Activated T-helper 1 cell treated with anti-CD3 and anti-CD28 coated beads, Interleukin-12 subunit alpha, Interleukin-12 subunit beta, Interleukin-2, Interleukin-4 antibody, amounts not matched to agents 30 ng/mL and 10 ng/mL and 1 ng/mL, durations not matched to agents 14 hours and 24 hours and 36 hours (primary cell): ENCODE results near the gene DCAF17. TPM values are rescaled to one million over a fixed set of nuclear protein-coding genes. Genes with fewer than 3 reads are reported as not detected.

Source experiments
- DNase-seq: peaks from one replicate; pipeline ENCODE4 v3.0.0; 2021; ENCODE audit warnings: low spot score
- H3K27ac Mint-ChIP-seq: one replicate; pipeline ENCODE4 v1.8.0; 2021; ENCODE audit warnings: mild to moderate bottlenecking, mixed read lengths
- H3K27me3 Mint-ChIP-seq: one replicate; pipeline ENCODE4 v1.8.0; 2022; ENCODE audit warnings: mild to moderate bottlenecking, moderate library complexity, mixed read lengths; ENCODE audit not compliant: insufficient read depth
- H3K36me3 Mint-ChIP-seq: one replicate; pipeline ENCODE4 v1.8.0; 2021; ENCODE audit warnings: low read depth, mixed read lengths
- H3K4me1 Mint-ChIP-seq: one replicate; pipeline ENCODE4 v1.8.0; 2021; ENCODE audit warnings: low read depth, mixed read lengths
- H3K4me3 Mint-ChIP-seq: one replicate; pipeline ENCODE4 v1.8.0; 2021; ENCODE audit warnings: mild to moderate bottlenecking, moderate library complexity, mixed read lengths
- H3K9me3 Mint-ChIP-seq: one replicate; pipeline ENCODE4 v1.8.0; 2021; ENCODE audit warnings: mixed read lengths
- intact Hi-C: fragments of 100-400 bp; cut with micrococcal nuclease; formaldehyde crosslinking; loops from one replicate; pipeline ENCODE4 v1.15.1; 2024
- total RNA-seq: library from RNA; stranded (reverse); gene quantifications from 2 replicates; pipeline ENCODE4 v1.2.3, GENCODE V29; 2022

Gene DCAF17
- total RNA-seq, 1 donor from 2014 or later, result 23.9 TPM

DNA sequence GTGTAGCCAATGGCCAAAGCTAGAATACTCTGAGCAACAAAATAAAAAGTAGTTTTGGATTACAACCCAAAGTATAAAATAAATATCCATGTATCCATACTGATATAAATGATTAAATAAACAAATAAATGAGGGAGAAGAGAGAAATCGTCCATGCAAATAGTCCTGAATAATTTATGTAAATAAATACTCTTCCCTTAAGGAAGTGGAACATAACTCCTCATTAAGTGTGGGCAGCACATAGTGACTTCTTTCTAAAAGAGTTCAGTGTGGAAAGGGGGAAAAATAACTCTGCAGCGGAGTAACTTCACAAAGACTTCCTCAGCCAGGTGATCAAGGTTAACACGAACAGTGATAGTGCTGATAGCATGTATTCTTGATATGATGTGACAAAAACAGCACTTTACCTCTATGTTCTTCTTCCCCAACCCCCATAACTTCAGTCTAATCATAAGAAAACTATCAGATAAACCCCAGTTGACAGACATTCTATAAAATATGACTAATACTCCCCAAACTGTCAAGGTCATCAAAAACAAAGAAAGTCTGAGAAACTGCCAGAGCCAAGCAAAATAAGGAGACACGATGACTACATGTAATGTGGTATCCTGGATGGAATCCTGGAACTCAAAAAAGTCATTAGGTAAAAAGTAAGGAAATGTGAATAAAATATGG, 31.0 kb upstream of the DCAF17 start:
- no peak for DNase-seq
- peaks cover 21% of the 10 kb centered on the region for H3K4me1 Mint-ChIP-seq
- H3K27ac Mint-ChIP-seq, result no peak overlapping the region
- H3K9me3 Mint-ChIP-seq, result peaks cover 22% of the 10 kb centered on the region
- peaks cover 18% of the 10 kb centered on the region for H3K36me3 Mint-ChIP-seq
- intact Hi-C loops, result no loop called here
- H3K27me3 Mint-ChIP-seq, result no peaks in the 10 kb centered on the region
- H3K4me3 Mint-ChIP-seq, result no peak overlapping the region

DNA sequence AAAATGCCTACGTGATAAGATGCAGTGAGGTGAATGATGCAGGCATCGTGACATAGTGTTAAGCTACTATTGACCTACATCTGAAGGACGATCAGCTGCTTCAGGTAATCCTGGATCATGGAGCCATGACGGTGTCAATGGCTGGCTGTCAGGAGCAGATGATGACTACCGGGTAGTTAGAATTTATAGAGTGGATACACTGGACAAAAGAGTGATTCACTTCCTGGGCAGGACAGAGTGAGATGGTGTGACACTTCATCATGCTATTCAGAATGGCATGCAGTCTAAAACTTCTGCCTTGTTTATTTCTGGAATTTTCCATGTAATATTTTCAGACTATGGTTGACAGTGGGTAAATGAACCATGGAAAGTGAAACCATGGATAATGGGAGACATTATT, 29.8 kb upstream of the DCAF17 start:
- no peak for DNase-seq
- H3K27ac Mint-ChIP-seq, result no peak overlapping the region
- no peaks in the 10 kb centered on the region for H3K27me3 Mint-ChIP-seq
- peaks cover 16% of the 10 kb centered on the region for H3K4me1 Mint-ChIP-seq
- peaks cover 18% of the 10 kb centered on the region for H3K36me3 Mint-ChIP-seq
- peaks cover 22% of the 10 kb centered on the region for H3K9me3 Mint-ChIP-seq
- intact Hi-C loops, result no loop called here
- H3K4me3 Mint-ChIP-seq, result no peak overlapping the region

- DNase-seq, result no peak
- H3K4me3 Mint-ChIP-seq, result no peak overlapping the region
- intact Hi-C loops, result no loop called here
- H3K9me3 Mint-ChIP-seq, result peaks cover 22% of the 10 kb centered on the region
- no peaks in the 10 kb centered on the region for H3K27me3 Mint-ChIP-seq
- H3K27ac Mint-ChIP-seq, result no peak overlapping the region
- H3K36me3 Mint-ChIP-seq, result peaks cover 18% of the 10 kb centered on the region
- peaks cover 14% of the 10 kb centered on the region for H3K4me1 Mint-ChIP-seq
Observed at GRCh38 chr2:171404719-171405118, 29.3 kb upstream of the DCAF17 start.

- Mint-ChIP-seq H3K27ac (no peak overlapping the region), H3K4me1 (peaks cover 14% of the 10 kb centered on the region), H3K4me3 (no peak overlapping the region), H3K36me3 (peaks cover 18% of the 10 kb centered on the region), H3K9me3 (peaks cover 22% of the 10 kb centered on the region), H3K27me3 (no peaks in the 10 kb centered on the region)
- intact Hi-C loops, result no loop called here
- no peak for DNase-seq
Observed at GRCh38 chr2:171405546-171405945, 28.5 kb upstream of the DCAF17 start.

DNA sequence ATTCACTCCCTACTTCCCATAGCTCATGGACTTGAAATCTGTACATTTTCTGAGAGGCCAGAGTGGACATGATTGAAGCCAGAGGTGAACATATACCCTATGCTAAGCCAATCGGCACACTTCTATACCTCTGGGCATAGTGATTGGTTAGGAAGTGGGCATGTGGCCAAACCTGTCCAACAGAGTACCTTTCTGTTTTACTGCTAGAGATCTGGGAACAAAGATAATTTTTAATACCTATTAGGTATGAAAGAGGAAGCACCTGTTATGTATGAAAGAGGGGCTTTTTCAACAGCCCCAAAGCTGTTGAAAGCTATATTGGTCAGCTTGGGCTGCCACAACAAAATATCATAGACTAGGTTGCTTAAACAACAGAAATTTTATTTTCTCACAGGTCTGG, 28.0 kb upstream of the DCAF17 start:
- H3K4me3 Mint-ChIP-seq, result no peak overlapping the region
- intact Hi-C loops, result no loop called here
- no peaks in the 10 kb centered on the region for H3K27me3 Mint-ChIP-seq
- H3K36me3 Mint-ChIP-seq, result peaks cover 16% of the 10 kb centered on the region
- peaks cover 18% of the 10 kb centered on the region for H3K9me3 Mint-ChIP-seq
- DNase-seq, result no peak
- peaks cover 14% of the 10 kb centered on the region for H3K4me1 Mint-ChIP-seq
- H3K27ac Mint-ChIP-seq, result no peak overlapping the region

DNA sequence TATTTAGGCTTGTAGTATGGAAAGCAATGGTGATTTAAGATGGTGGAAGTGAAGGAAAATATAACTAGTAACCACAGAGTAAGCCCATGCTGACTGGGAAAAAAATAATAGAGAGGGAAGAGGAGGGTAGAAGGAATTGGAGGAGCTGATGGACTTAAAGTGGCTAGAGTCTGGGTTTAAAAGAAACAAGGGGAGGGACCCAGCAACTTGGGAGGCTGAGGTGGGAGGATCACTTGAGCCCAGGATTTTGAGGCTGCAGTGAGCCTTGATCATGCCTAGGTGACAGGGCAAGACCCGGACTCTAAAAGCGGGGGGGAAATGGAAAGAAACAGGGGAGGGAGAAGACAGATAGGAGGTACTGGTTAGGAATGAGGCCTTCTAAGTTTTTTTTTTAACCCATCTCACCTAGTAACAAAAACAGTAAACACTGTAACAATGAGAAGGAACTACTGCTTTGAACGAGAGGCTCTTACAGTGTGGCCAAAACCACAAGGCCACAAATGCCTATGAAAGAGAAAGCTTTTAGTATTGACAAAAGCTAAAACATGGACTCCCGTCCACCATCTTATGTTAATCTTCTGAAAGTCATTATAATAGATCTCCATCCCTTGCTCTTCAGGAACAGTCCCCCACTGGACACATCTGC, 26.9 kb upstream of the DCAF17 start:
- H3K9me3 Mint-ChIP-seq, result peaks cover 9% of the 10 kb centered on the region
- no peak for DNase-seq
- H3K27me3 Mint-ChIP-seq, result no peaks in the 10 kb centered on the region
- peaks cover 14% of the 10 kb centered on the region for H3K4me1 Mint-ChIP-seq
- H3K36me3 Mint-ChIP-seq, result peaks cover 12% of the 10 kb centered on the region
- no peak overlapping the region for H3K4me3 Mint-ChIP-seq
- no peak overlapping the region for H3K27ac Mint-ChIP-seq
- intact Hi-C loops, result no loop called here

DNA sequence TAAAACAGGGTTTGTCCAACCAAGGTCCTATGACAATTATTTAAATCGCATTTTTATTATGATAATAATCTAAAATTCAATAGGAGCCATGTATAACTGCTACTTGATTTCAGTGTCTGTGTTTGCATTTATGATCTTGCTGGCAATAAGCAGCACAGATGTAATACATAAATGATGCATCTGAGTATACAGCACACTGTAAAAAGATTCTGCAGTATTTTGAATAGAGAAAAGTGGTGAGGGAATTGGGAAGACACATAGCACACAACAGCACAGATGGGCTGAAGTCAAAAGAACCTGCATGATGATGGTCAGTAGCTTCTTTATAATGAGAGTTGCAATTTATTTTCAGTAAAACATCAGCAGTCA, 26.4 kb upstream of the DCAF17 start:
- no peak overlapping the region for H3K27ac Mint-ChIP-seq
- no peak for DNase-seq
- no peaks in the 10 kb centered on the region for H3K27me3 Mint-ChIP-seq
- H3K4me1 Mint-ChIP-seq, result peaks cover 14% of the 10 kb centered on the region
- H3K9me3 Mint-ChIP-seq, result peaks cover 7% of the 10 kb centered on the region
- intact Hi-C loops, result no loop called here
- no peak overlapping the region for H3K4me3 Mint-ChIP-seq
- peaks cover 11% of the 10 kb centered on the region for H3K36me3 Mint-ChIP-seq

DNA sequence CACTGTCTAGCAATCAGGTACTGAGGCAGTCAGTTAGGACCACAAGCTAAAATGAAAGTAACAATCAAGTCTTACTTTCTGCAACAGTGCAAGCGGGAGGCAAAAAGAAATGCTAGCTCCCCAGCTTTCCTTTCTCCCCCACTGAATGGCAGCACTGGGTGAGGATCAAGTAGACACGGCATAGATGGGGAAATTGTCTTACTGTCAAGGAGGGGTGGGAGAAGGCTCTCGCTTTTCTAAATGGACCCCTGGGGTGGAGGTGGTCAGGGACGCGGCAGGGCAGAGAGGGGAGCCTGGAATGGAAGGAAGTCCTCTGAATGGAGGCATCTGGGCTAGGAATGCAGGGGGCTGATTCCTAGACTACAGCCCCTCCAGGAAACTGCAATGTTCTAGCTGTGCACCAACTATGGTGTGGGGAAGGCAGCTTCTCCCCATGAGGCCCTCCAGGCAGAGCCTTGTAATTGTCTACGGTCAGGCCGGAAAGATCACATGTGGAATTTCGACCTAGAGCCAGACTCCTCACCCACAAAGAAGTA, 24.5 kb upstream of the DCAF17 start:
- intact Hi-C loops, result no loop called here
- H3K9me3 Mint-ChIP-seq, result peaks cover 4% of the 10 kb centered on the region
- no peak overlapping the region for H3K27ac Mint-ChIP-seq
- no peak for DNase-seq
- H3K4me3 Mint-ChIP-seq, result peak overlapping the region; percentile 16
- H3K27me3 Mint-ChIP-seq, result no peaks in the 10 kb centered on the region
- peaks cover 8% of the 10 kb centered on the region for H3K4me1 Mint-ChIP-seq
- peaks cover 9% of the 10 kb centered on the region for H3K36me3 Mint-ChIP-seq

- Mint-ChIP-seq H3K27me3 (no peaks in the 10 kb centered on the region), H3K36me3 (peaks cover 6% of the 10 kb centered on the region), H3K4me3 (no peak overlapping the region), H3K4me1 (peaks cover 13% of the 10 kb centered on the region), H3K9me3 (peaks cover 4% of the 10 kb centered on the region), H3K27ac (no peak overlapping the region)
- DNase-seq, result no peak
- intact Hi-C loops, result no loop called here
Observed at GRCh38 chr2:171410101-171410500, 23.9 kb upstream of the DCAF17 start.

DNA sequence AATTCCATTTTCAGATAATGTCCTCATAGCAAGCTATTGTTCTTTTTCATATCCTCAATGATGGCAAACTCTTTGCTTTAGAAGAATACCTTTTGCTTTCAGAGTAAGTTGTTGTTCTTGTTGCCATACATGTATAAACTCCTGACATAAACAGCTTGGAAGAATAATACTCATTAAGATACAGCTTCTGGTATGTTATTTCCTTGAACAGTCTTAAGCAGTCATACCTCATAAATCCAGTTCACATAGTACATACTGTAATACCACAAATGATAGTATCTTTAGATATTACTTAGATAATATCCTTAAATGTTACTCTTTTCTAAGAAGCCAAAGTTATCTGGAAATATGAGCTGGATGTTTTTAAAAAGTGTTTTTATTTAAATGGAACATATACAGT, 23.4 kb upstream of the DCAF17 start:
- H3K9me3 Mint-ChIP-seq, result peaks cover under 1% of the 10 kb centered on the region
- H3K36me3 Mint-ChIP-seq, result peaks cover 3% of the 10 kb centered on the region
- DNase-seq, result no peak
- no peak overlapping the region for H3K4me3 Mint-ChIP-seq
- H3K4me1 Mint-ChIP-seq, result peaks cover 10% of the 10 kb centered on the region
- no peaks in the 10 kb centered on the region for H3K27me3 Mint-ChIP-seq
- intact Hi-C loops, result no loop called here
- H3K27ac Mint-ChIP-seq, result no peak overlapping the region

GRCh38 chr2:171411214-171411613, 22.8 kb upstream of the DCAF17 start:
- intact Hi-C loops, result no loop called here
- no peak overlapping the region for H3K27ac Mint-ChIP-seq
- H3K4me1 Mint-ChIP-seq, result peaks cover 12% of the 10 kb centered on the region
- H3K4me3 Mint-ChIP-seq, result no peak overlapping the region
- no peaks in the 10 kb centered on the region for H3K27me3 Mint-ChIP-seq
- DNase-seq, result no peak
- H3K36me3 Mint-ChIP-seq, result peaks cover 2% of the 10 kb centered on the region
- H3K9me3 Mint-ChIP-seq, result no peaks in the 10 kb centered on the region

GRCh38 chr2:171411791-171412483, 22.1 kb upstream of the DCAF17 start:
- Mint-ChIP-seq H3K4me3 (no peak overlapping the region), H3K36me3 (peaks cover 2% of the 10 kb centered on the region), H3K4me1 (peaks cover 18% of the 10 kb centered on the region), H3K27me3 (no peaks in the 10 kb centered on the region), H3K27ac (no peak overlapping the region), H3K9me3 (no peaks in the 10 kb centered on the region)
- no peak for DNase-seq
- intact Hi-C loops, result no loop called here

GRCh38 chr2:171412571-171413175, 21.4 kb upstream of the DCAF17 start:
- intact Hi-C loops, result no loop called here
- no peak overlapping the region for H3K4me3 Mint-ChIP-seq

More at GRCh38 chr2:171412571-171413175, 21.4 kb upstream of the DCAF17 start:
- DNase-seq, result no peak
- Mint-ChIP-seq H3K36me3 (peaks cover 2% of the 10 kb centered on the region), H3K9me3 (no peaks in the 10 kb centered on the region), H3K27me3 (no peaks in the 10 kb centered on the region), H3K27ac (no peak overlapping the region), H3K4me1 (peaks cover 18% of the 10 kb centered on the region)
